ENCODE results near the gene METTL1. TPM values are rescaled to one million over a fixed set of nuclear protein-coding genes. Genes with fewer than 3 reads are reported as not detected.

Gene METTL1
- total RNA-seq, 1 donor from 2014 or later: 10.6 TPM

DNA sequence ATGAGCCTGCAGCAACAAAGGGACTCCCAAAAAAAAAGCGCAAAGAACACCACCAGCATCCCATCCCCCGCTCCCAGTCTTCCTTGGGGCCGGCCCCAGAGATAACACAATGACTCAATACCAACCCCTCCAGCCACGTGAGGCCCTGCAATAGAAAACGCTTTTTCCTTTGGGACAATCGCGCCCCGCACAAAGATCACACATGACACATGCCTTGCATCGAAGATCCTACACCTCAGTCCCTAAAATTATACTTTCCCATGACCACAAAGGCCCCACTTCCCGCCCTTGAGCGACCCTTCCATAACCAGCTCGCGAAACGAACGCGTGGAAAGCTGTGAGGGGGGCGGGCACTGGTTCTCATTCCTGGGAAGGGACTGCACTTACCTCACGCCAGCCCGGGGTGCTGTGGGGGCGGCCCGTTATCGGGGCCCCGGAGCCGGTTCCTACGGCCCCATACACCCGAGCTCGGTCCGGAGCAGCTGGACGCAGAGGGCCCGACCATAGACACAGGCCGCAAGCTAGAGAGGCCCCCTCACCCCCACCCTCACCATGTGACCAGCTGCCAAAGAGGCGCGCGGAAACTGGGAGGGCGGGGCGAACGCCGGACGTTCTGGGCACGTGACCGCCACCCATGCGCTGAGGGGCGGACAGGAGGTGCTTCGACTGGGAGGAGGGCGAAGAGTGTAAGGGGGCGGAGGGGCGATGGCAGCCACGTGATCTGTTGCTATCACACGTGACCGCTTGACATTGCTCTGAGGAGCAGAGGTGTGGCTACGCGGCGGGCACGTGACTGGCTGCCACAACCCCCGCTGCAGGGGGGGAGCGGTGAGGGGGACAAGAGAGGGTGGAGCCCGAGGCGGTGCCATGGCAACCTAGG, 19.9 kb downstream of the METTL1 start, which contains the start of gene CDK4:
TSS of gene CDK4 (minus strand) at position 523 of the 880 bp plus-strand sequence. CDS start 593 bp downstream, outside the sequence.
- peaks cover 51% of the 10 kb centered on the region for H3K36me3 Mint-ChIP-seq (ENCODE audit: low read depth, unreplicated experiment)
- H3K27me3 Mint-ChIP-seq (ENCODE audit: unreplicated experiment): peaks cover 32% of the 10 kb centered on the region
- H3K4me3 Mint-ChIP-seq (ENCODE audit: unreplicated experiment): peak within 1 kb of the TSS; percentile 100
- DNase-seq (ENCODE audit: low spot score): peak; percentile 98
- no peaks in the 10 kb centered on the region for H3K9me3 Mint-ChIP-seq (ENCODE audit: unreplicated experiment)
- peaks cover 46% of the 10 kb centered on the region for H3K4me1 Mint-ChIP-seq (ENCODE audit: unreplicated experiment)
- H3K27ac Mint-ChIP-seq (ENCODE audit: unreplicated experiment): peak within 1 kb of the TSS; percentile 99
- TF ChIP-seq, protein P1, sequence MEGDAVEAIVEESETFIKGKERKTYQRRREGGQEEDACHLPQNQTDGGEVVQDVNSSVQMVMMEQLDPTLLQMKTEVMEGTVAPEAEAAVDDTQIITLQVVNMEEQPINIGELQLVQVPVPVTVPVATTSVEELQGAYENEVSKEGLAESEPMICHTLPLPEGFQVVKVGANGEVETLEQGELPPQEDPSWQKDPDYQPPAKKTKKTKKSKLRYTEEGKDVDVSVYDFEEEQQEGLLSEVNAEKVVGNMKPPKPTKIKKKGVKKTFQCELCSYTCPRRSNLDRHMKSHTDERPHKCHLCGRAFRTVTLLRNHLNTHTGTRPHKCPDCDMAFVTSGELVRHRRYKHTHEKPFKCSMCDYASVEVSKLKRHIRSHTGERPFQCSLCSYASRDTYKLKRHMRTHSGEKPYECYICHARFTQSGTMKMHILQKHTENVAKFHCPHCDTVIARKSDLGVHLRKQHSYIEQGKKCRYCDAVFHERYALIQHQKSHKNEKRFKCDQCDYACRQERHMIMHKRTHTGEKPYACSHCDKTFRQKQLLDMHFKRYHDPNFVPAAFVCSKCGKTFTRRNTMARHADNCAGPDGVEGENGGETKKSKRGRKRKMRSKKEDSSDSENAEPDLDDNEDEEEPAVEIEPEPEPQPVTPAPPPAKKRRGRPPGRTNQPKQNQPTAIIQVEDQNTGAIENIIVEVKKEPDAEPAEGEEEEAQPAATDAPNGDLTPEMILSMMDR (IDR thresholded peaks at IDR 0.05; ENCODE audit: unreplicated experiment): no peak

DNA sequence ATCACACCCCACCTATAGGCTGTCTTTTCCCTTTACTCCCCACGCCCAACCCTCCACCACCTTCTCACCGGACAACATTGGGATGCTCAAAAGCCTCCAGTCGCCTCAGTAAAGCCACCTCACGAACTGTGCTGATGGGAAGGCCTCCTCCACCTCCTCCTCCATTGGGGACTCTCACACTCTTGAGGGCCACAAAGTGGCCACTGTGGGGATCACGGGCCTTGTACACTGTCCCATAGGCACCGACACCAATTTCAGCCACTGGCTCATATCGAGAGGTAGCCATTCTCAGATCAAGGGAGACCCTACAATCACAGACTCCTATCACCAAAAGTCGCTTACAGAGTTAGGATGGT, 20.5 kb downstream of the METTL1 start:
- peak overlapping the region; percentile 99 for H3K27ac Mint-ChIP-seq (ENCODE audit: unreplicated experiment)
- peak overlapping the region; percentile 100 for H3K4me3 Mint-ChIP-seq (ENCODE audit: unreplicated experiment)
- H3K4me1 Mint-ChIP-seq (ENCODE audit: unreplicated experiment): peaks cover 49% of the 10 kb centered on the region
- TF ChIP-seq, protein P1 (IDR thresholded peaks at IDR 0.05; ENCODE audit: unreplicated experiment): no peak
- peaks cover 52% of the 10 kb centered on the region for H3K36me3 Mint-ChIP-seq (ENCODE audit: low read depth, unreplicated experiment)
- peaks cover 28% of the 10 kb centered on the region for H3K27me3 Mint-ChIP-seq (ENCODE audit: unreplicated experiment)
- H3K9me3 Mint-ChIP-seq (ENCODE audit: unreplicated experiment): no peaks in the 10 kb centered on the region
- DNase-seq (ENCODE audit: low spot score): no peak

DNA sequence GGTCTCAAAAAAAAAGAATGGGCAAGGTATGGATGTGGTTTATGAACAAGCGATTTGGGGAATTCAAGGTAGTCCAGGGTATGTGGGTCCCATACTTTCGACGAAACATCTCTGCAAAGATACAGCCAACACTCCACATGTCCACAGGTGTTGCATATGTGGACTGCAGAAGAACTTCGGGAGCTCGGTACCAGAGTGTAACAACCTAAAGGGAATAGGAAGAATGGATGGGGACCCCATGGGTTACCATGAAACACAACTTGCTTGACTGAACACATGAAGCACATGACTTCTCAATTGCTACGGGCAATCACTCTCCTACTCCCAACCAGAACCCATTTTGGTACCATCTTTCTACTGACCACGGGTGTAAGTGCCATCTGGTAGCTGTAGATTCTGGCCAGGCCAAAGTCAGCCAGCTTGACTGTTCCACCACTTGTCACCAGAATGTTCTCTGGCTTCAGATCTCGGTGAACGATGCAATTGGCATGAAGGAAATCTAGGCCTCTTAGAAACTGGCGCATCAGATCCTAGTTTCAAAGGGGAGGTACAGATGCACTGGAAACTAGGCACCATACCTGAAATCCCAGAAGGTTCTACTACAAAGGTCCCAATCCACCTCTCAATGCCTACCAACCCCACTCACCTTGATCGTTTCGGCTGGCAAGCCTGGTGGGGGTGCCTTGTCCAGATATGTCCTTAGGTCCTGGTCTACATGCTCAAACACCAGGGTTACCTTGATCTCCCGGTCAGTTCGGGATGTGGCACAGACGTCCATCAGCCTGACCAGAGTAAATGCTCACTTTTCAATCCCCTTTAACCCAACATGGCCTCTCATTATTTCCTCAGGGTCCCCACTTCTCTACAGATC, 21.1 kb downstream of the METTL1 start:
- Mint-ChIP-seq H3K36me3 (ENCODE audit: low read depth, unreplicated experiment) (peaks cover 53% of the 10 kb centered on the region), H3K27ac (ENCODE audit: unreplicated experiment) (peak overlapping the region; percentile 99), H3K27me3 (ENCODE audit: unreplicated experiment) (peaks cover 24% of the 10 kb centered on the region), H3K4me3 (ENCODE audit: unreplicated experiment) (peak overlapping the region; percentile 100), H3K9me3 (ENCODE audit: unreplicated experiment) (no peaks in the 10 kb centered on the region), H3K4me1 (ENCODE audit: unreplicated experiment) (peaks cover 50% of the 10 kb centered on the region)
- TF ChIP-seq, protein P1 (IDR thresholded peaks at IDR 0.05; ENCODE audit: unreplicated experiment): no peak
- no peak for DNase-seq (ENCODE audit: low spot score)

DNA sequence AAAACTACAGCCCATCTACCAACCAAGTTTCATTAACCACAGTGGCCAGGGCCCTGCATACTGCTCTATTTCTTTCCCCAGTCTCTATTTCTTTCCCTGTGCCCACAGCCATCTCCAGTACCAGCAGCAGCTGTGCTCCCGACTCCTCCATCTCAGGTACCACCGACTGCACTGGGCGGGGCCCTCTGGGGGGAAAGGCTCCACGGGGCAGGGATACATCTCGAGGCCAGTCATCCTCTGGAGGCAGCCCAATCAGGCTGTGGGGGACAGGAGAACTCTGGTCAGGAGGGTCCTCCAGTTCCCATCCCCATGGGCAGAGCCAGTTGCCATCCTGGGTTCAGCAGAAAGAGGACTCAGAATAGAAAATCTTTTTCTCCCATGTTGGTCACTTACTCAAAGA, 22.8 kb downstream of the METTL1 start:
- H3K4me1 Mint-ChIP-seq (ENCODE audit: unreplicated experiment): peaks cover 58% of the 10 kb centered on the region
- H3K27ac Mint-ChIP-seq (ENCODE audit: unreplicated experiment): no peak overlapping the region
- H3K27me3 Mint-ChIP-seq (ENCODE audit: unreplicated experiment): peaks cover 20% of the 10 kb centered on the region
- no peak for DNase-seq (ENCODE audit: low spot score)
- TF ChIP-seq, protein P1 (IDR thresholded peaks at IDR 0.05; ENCODE audit: unreplicated experiment): no peak
- peaks cover 46% of the 10 kb centered on the region for H3K36me3 Mint-ChIP-seq (ENCODE audit: low read depth, unreplicated experiment)
- H3K4me3 Mint-ChIP-seq (ENCODE audit: unreplicated experiment): peak overlapping the region; percentile 73
- H3K9me3 Mint-ChIP-seq (ENCODE audit: unreplicated experiment): no peaks in the 10 kb centered on the region

All from endothelial cell (in vitro differentiated cells).